ENCODE results near the gene SIGLEC15.
A peak's percentile ranks its signal among the peaks of the same experiment; 100 is the strongest.

Gene SIGLEC15

GRCh38 chr18:45865466-45865865 is 40.0 kb downstream of the SIGLEC15 start:
- DNase-seq (ENCODE audit: insufficient read length, low spot score) (no peak), FAIRE-seq (no peak)
- no peak for TF ChIP-seq POLR2A (IDR thresholded peaks at IDR 0.05; ENCODE audit: low read depth, low read length)

- no peak for DNase-seq (ENCODE audit: insufficient read length, low spot score)
- TF ChIP-seq POLR2A (IDR thresholded peaks at IDR 0.05; ENCODE audit: low read depth, low read length): no peak
- FAIRE-seq: no peak
These were observed 44.9 kb downstream of the SIGLEC15 start for GRCh38 chr18:45870419-45870818.

- peak; percentile 3 for DNase-seq (ENCODE audit: insufficient read length, low spot score)
These were observed 46.1 kb downstream of the SIGLEC15 start for GRCh38 chr18:45871431-45872084.

GRCh38 chr18:45874491-45875184 is 49.2 kb downstream of the SIGLEC15 start:
- DNase-seq (ENCODE audit: insufficient read length, low spot score) (no peak), FAIRE-seq (no peak)
- no peak for TF ChIP-seq POLR2A (IDR thresholded peaks at IDR 0.05; ENCODE audit: low read depth, low read length)

More at GRCh38 chr18:45871431-45872084, 46.1 kb downstream of the SIGLEC15 start:
- peak; percentile 50 for FAIRE-seq
- no peak for TF ChIP-seq POLR2A (IDR thresholded peaks at IDR 0.05; ENCODE audit: low read depth, low read length)

- TF ChIP-seq POLR2A (IDR thresholded peaks at IDR 0.05; ENCODE audit: low read depth, low read length): no peak
- DNase-seq (ENCODE audit: insufficient read length, low spot score): no peak
- no peak for FAIRE-seq
These were observed 50.7 kb downstream of the SIGLEC15 start for GRCh38 chr18:45876161-45876560.

GRCh38 chr18:45877403-45877802 is 51.9 kb downstream of the SIGLEC15 start:
- no peak for TF ChIP-seq POLR2A (IDR thresholded peaks at IDR 0.05; ENCODE audit: low read depth, low read length)
- DNase-seq (ENCODE audit: insufficient read length, low spot score) (no peak), FAIRE-seq (no peak)

- FAIRE-seq (no peak), DNase-seq (ENCODE audit: insufficient read length, low spot score) (peak; percentile 13)
- TF ChIP-seq POLR2A (IDR thresholded peaks at IDR 0.05; ENCODE audit: low read depth, low read length): no peak
These were observed 54.5 kb downstream of the SIGLEC15 start for GRCh38 chr18:45879681-45880655.

- DNase-seq (ENCODE audit: insufficient read length, low spot score) (no peak), FAIRE-seq (no peak)
- TF ChIP-seq POLR2A (IDR thresholded peaks at IDR 0.05; ENCODE audit: low read depth, low read length): no peak
These were observed 55.5 kb downstream of the SIGLEC15 start for GRCh38 chr18:45880876-45881558.

GRCh38 chr18:45887585-45887984 is 62.1 kb downstream of the SIGLEC15 start:
- DNase-seq (ENCODE audit: insufficient read length, low spot score) (no peak), FAIRE-seq (no peak)
- TF ChIP-seq POLR2A (IDR thresholded peaks at IDR 0.05; ENCODE audit: low read depth, low read length): no peak

GRCh38 chr18:45889419-45890064 is 64.1 kb downstream of the SIGLEC15 start:
- FAIRE-seq (no peak), DNase-seq (ENCODE audit: insufficient read length, low spot score) (no peak)
- no peak for TF ChIP-seq POLR2A (IDR thresholded peaks at IDR 0.05; ENCODE audit: low read depth, low read length)

GRCh38 chr18:45890606-45891005 is 65.1 kb downstream of the SIGLEC15 start:
- no peak for FAIRE-seq
- TF ChIP-seq POLR2A (IDR thresholded peaks at IDR 0.05; ENCODE audit: low read depth, low read length): no peak
- DNase-seq (ENCODE audit: insufficient read length, low spot score): no peak

- DNase-seq (ENCODE audit: insufficient read length, low spot score) (no peak), FAIRE-seq (no peak)
- TF ChIP-seq POLR2A (IDR thresholded peaks at IDR 0.05; ENCODE audit: low read depth, low read length): no peak
These were observed 66.3 kb downstream of the SIGLEC15 start for GRCh38 chr18:45891806-45892205.
